Spleen (tissue), 11 donors: Measurements from ENCODE around the gene MRPL50. TPM values are rescaled to one million over a fixed set of nuclear protein-coding genes. Genes with fewer than 3 reads are reported as not detected.

Experiments
- DNase-seq: peaks from one replicate; pipeline ENCODE4 v3.0.0-alpha.2; 2020
- H3K27ac ChIP-seq, 8 donors: fragments of 200-600 bp; sonication (generic) in 7 of 8; 1 replicate in 4 of 8; 2 replicates in 4 of 8; pipeline versions ENCODE4 v1.5.0 to v1.8.0; 2016 to 2021; ENCODE audit warnings: inconsistent platforms in 4 of 8, mild to moderate bottlenecking in 4 of 8, moderate library complexity in 1 of 8
- H3K27me3 ChIP-seq, 7 donors: fragments of 200-600 bp; sonication (generic) in 6 of 7; replicated peaks in 1 of 7; 1 replicate in 4 of 7; 2 replicates in 3 of 7; pipeline versions ENCODE4 v1.5.0 to v1.8.0; 2016 to 2021; ENCODE audit warnings: inconsistent platforms in 3 of 7, mild to moderate bottlenecking in 1 of 7
- H3K36me3 ChIP-seq, 6 donors: fragments of 200-600 bp; sonication (generic) in 5 of 6; 1 replicate in 4 of 6; 2 replicates in 2 of 6; pipeline versions ENCODE4 v1.5.0 to v1.8.0; 2016 to 2021; ENCODE audit warnings: inconsistent platforms in 2 of 6
- H3K4me1 ChIP-seq, 6 donors: fragments of 200-600 bp; sonication (generic) in 5 of 6; 1 replicate in 3 of 6; 2 replicates in 3 of 6; pipeline versions ENCODE4 v1.5.0 to v1.8.0; 2016 to 2021; ENCODE audit warnings: inconsistent platforms in 3 of 6
- H3K4me3 ChIP-seq, 8 donors: fragments of 200-600 bp; sonication (generic) in 7 of 8; 1 replicate in 4 of 8; 2 replicates in 4 of 8; pipeline versions ENCODE4 v1.5.0 to v1.8.0; 2016 to 2021; ENCODE audit warnings: inconsistent platforms in 4 of 8, mild to moderate bottlenecking in 4 of 8, moderate library complexity in 2 of 8
- H3K9me3 ChIP-seq, 8 donors: fragments of 200-600 bp; sonication (generic) in 7 of 8; 1 replicate in 4 of 8; 2 replicates in 4 of 8; pipeline versions ENCODE4 v1.5.0 to v1.8.0; 2016 to 2021; ENCODE audit warnings: inconsistent platforms in 4 of 8
- CTCF ChIP-seq, 11 experiments: fragments of 200-600 bp in 7 of 11; fragments of 450-650 bp in 4 of 11; sonication (generic) in 4 of 11; IDR thresholded peaks in 8 of 11; conservative IDR thresholded peaks in 3 of 11; 1 replicate in 7 of 11; 2 replicates in 4 of 11; pipeline versions ENCODE4 v1.4.0 to v1.8.0; 2016 to 2021; ENCODE audit warnings: antibody characterized with exemption in 11 of 11, inconsistent platforms in 4 of 11, mild to moderate bottlenecking in 1 of 11
- POLR2A ChIP-seq, 3 donors: fragments of 450-650 bp; IDR thresholded peaks; one replicate each; pipeline ENCODE4 v1.5.1; 2017; ENCODE audit warnings: antibody characterized with exemption in 3 of 3, mild to moderate bottlenecking in 1 of 3
- POLR2AphosphoS5 ChIP-seq, 3 donors: sonication (generic); formaldehyde crosslinking; IDR thresholded peaks; one replicate each; pipeline ENCODE4 v1.5.1; 2017; ENCODE audit warnings: antibody characterized with exemption in 3 of 3
- WGBS, 5 donors: extraction: QIAGEN DNeasy Blood & Tissue Kit in 3 of 5; methylation state at CpG; one replicate each; pipeline versions ENCODE4 v1.1.5 to v1.1.7; 2013 to 2018; 5-methylcytosine and 5-hydroxymethylcytosine counted together
- intact Hi-C: fragments of 100-400 bp; cut with DNase I; formaldehyde crosslinking; loops from one replicate; pipeline ENCODE4 v1.15.0; 2023; ENCODE audit warnings: low total_unique reads
- polyA plus RNA-seq, 3 donors: library from polyadenylated mRNA; stranded (reverse); fragments of 200-250 nt; gene quantifications; one replicate each; pipeline ENCODE4 v1.2.1, GENCODE V29; 2013
- total RNA-seq, 7 donors: library from RNA; depleted of rRNA in 3 of 7; stranded (reverse); fragments of >200 nt in 3 of 7; fragmentation: NEBNext Ultra II Directional in 4 of 7; extraction: Animal tissue kit (Norgen Biotek cat#: 25700) in 4 of 7; gene quantifications; one replicate each; pipeline versions ENCODE4 v1.1.0 to v1.2.1, GENCODE V29; 2016 to 2021
- donor health status: healthy with polysubstance abuse.
- donor health status: DM: no; HTN: no; CAD: no; lungs with moderate emphysema.
- donor health status: DM: no; HTN: no; CAD: no.
- donor health status: Bipolar disorder and iron deficiency.
- donor health status: healthy.
- donor health status: DM: no; HTN: no; CAD: no.
- donor health status: DM: yes; HTN: yes; CAD: no.

The MRPL50 gene
- total and polyA plus RNA-seq, 10 donors = 7.8 to 15.5 (median 11.2) TPM

- 93 to 100% (median 94%) methylated on average over 2 of the region's 2 CpGs for WGBS, 5 donors
- Histone ChIP-seq H3K36me3 (no peaks in the 10 kb centered on the region), H3K27me3 (peaks cover 0 to 4% (median 0%) of the 10 kb centered on the region in 7 donors), H3K4me1 (no peaks in the 10 kb centered on the region), H3K9me3 (peaks cover 0 to 4% (median 0%) of the 10 kb centered on the region in 8 donors), H3K27ac (no peak overlapping the region), H3K4me3 (no peak overlapping the region)
- DNase-seq = no peak
- no peak for TF ChIP-seq POLR2A (IDR thresholded peaks at IDR 0.05)
- no peak for TF ChIP-seq POLR2AphosphoS5 (IDR thresholded peaks at IDR 0.05)
- TF ChIP-seq CTCF (IDR thresholded peaks at IDR 0.05 in 8 of 11, conservative IDR thresholded peaks at IDR 0.05 in 3 of 11) = no peak
- intact Hi-C loops = no loop called here
Measured at GRCh38 chr9:101369286-101369685, 29.1 kb downstream of the MRPL50 start.

GRCh38 chr9:101367323-101367722 lies 31.1 kb downstream of the MRPL50 start:
- H3K9me3 ChIP-seq = peaks cover 0 to 4% (median 0%) of the 10 kb centered on the region in 8 donors
- intact Hi-C loops = no loop called here
- no peak overlapping the region for H3K4me3 ChIP-seq
- 93 to 95% (median 94%) methylated on average over 3 of the region's 3 CpGs for WGBS, 5 donors
- peaks cover 0 to 4% (median 0%) of the 10 kb centered on the region in 7 donors for H3K27me3 ChIP-seq
- DNase-seq = no peak
- H3K27ac ChIP-seq = no peak overlapping the region
- no peaks in the 10 kb centered on the region for H3K36me3 ChIP-seq
- H3K4me1 ChIP-seq = no peaks in the 10 kb centered on the region
- TF ChIP-seq CTCF (IDR thresholded peaks at IDR 0.05 in 8 of 11, conservative IDR thresholded peaks at IDR 0.05 in 3 of 11) (no peak), POLR2AphosphoS5 (IDR thresholded peaks at IDR 0.05) (no peak), POLR2A (IDR thresholded peaks at IDR 0.05) (no peak)

- H3K9me3 ChIP-seq = no peaks in the 10 kb centered on the region
- no peaks in the 10 kb centered on the region for H3K4me1 ChIP-seq
- peaks cover 0 to 4% (median 0%) of the 10 kb centered on the region in 7 donors for H3K27me3 ChIP-seq
- no peak overlapping the region for H3K27ac ChIP-seq
- intact Hi-C loops = no loop called here
- DNase-seq = no peak
- 66 to 81% (median 70%) methylated on average over 5 of the region's 5 CpGs for WGBS, 5 donors
- no peaks in the 10 kb centered on the region for H3K36me3 ChIP-seq
- TF ChIP-seq POLR2A (IDR thresholded peaks at IDR 0.05) = no peak
- no peak for TF ChIP-seq CTCF (IDR thresholded peaks at IDR 0.05 in 8 of 11, conservative IDR thresholded peaks at IDR 0.05 in 3 of 11)
- TF ChIP-seq POLR2AphosphoS5 (IDR thresholded peaks at IDR 0.05) = no peak
- H3K4me3 ChIP-seq = no peak overlapping the region
Measured at GRCh38 chr9:101366038-101366756, 32.2 kb downstream of the MRPL50 start.

GRCh38 chr9:101365181-101365580 lies 33.2 kb downstream of the MRPL50 start:
- Histone ChIP-seq H3K9me3 (no peaks in the 10 kb centered on the region), H3K4me3 (no peak overlapping the region), H3K27ac (no peak overlapping the region), H3K27me3 (peaks cover 0 to 4% (median 0%) of the 10 kb centered on the region in 7 donors), H3K36me3 (no peaks in the 10 kb centered on the region), H3K4me1 (no peaks in the 10 kb centered on the region)
- intact Hi-C loops = no loop called here
- TF ChIP-seq POLR2AphosphoS5 (IDR thresholded peaks at IDR 0.05) = no peak
- TF ChIP-seq POLR2A (IDR thresholded peaks at IDR 0.05) = no peak
- DNase-seq = no peak
